ENCODE measurements around the gene WDR27.

The WDR27 gene

DNA sequence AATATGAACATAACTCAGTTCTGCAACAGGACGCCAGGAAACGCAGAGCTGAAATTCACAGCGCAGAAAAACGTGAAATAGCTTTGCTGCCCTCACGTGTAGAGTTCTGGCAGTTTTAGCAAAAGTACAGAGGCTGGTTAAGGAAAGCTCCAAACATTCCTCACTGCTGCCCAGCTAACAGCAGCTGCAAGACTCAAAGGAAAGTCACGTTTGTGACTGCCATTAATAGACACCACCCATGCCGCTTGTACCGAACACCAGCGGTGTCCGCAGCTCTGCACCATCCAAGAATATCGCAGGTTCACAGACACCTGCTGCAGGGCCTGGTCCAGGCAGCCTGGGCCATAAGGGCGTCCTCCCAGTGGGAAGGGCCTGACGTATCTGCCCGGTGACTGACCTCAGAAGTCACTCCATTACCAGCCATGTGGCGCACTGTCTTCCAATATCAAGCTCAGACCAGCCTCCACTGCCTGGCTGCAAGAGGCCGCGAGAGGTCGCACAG lies 61.4 kb downstream of the WDR27 start:
- Histone ChIP-seq H3K9me3 (ENCODE audit: insufficient read depth, low read length, severe bottlenecking) (no peaks in the 10 kb centered on the region), H2AFZ (ENCODE audit: low read depth, low read length) (no peak overlapping the region), H3K4me3 (ENCODE audit: low read depth in 1 of 2, low read length in 2 of 2) (no peak overlapping the region), H3K27me3 (ENCODE audit: insufficient read depth, low read length, poor library complexity) (no peaks in the 10 kb centered on the region), H3K4me1 (ENCODE audit: insufficient read depth, low read length) (no peaks in the 10 kb centered on the region), H3K79me2 (ENCODE audit: insufficient read depth, low read length) (no peaks in the 10 kb centered on the region), H3K9ac (ENCODE audit: low read depth, low read length) (no peak overlapping the region), H3K36me3 (ENCODE audit: insufficient read depth, low read length) (0 out of 2 replicates have a peak, but pooled peaks cover 5% of the 10 kb centered on the region), H4K20me1 (ENCODE audit: insufficient read depth, low read length) (no peaks in the 10 kb centered on the region), H3K27ac (ENCODE audit: low read length) (no peak overlapping the region), H3K4me2 (ENCODE audit: insufficient read depth, low read length) (no peak overlapping the region)
- TF ChIP-seq, protein P1, sequence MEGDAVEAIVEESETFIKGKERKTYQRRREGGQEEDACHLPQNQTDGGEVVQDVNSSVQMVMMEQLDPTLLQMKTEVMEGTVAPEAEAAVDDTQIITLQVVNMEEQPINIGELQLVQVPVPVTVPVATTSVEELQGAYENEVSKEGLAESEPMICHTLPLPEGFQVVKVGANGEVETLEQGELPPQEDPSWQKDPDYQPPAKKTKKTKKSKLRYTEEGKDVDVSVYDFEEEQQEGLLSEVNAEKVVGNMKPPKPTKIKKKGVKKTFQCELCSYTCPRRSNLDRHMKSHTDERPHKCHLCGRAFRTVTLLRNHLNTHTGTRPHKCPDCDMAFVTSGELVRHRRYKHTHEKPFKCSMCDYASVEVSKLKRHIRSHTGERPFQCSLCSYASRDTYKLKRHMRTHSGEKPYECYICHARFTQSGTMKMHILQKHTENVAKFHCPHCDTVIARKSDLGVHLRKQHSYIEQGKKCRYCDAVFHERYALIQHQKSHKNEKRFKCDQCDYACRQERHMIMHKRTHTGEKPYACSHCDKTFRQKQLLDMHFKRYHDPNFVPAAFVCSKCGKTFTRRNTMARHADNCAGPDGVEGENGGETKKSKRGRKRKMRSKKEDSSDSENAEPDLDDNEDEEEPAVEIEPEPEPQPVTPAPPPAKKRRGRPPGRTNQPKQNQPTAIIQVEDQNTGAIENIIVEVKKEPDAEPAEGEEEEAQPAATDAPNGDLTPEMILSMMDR (IDR thresholded peaks at IDR 0.05; ENCODE audit: borderline replicate concordance, extremely low read depth, low read length, poor library complexity, severe bottlenecking), result no peak
- no peak for TF ChIP-seq EZH2 (IDR thresholded peaks at IDR 0.05; ENCODE audit: borderline replicate concordance, low read depth, low read length, severe bottlenecking)
- DNase-seq (no peak), ATAC-seq (ENCODE audit: insufficient read depth, low read depth) (no peak)

DNA sequence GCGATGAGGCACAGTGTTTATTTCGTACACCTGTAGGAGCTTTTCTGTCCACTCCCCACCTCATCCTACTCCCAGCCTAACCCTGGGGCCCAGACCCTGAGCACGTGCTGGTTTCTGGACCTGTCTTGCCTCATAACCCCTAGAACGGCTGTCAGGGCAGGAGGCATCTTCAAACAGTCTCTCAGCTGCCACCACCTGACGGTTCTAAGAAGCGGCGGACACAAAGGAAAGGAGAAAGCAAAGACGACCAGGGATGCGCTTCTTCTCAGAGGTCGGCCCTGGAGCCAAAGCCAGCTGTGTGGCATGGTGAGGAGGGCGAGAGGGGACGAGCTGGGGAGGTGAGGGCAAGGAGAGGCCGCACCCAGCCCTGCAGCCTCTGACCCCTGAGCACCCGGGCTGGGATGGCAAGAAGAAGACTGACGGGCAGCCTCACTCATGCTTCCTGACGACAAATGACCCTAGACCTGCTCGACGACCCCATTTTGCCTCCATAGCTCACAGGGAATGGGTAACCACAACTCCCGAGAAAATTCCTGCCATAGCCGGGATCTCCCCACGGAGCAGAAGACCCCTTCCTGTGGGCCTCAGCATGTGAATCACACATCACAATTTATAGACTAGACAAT lies 62.1 kb downstream of the WDR27 start:
- TF ChIP-seq, protein P1 (IDR thresholded peaks at IDR 0.05; ENCODE audit: borderline replicate concordance, extremely low read depth, low read length, poor library complexity, severe bottlenecking), result no peak
- no peak for TF ChIP-seq EZH2 (IDR thresholded peaks at IDR 0.05; ENCODE audit: borderline replicate concordance, low read depth, low read length, severe bottlenecking)
- Histone ChIP-seq H3K4me1 (ENCODE audit: insufficient read depth, low read length) (no peaks in the 10 kb centered on the region), H3K27ac (ENCODE audit: low read length) (no peak overlapping the region), H4K20me1 (ENCODE audit: insufficient read depth, low read length) (no peaks in the 10 kb centered on the region), H3K9me3 (ENCODE audit: insufficient read depth, low read length, severe bottlenecking) (no peaks in the 10 kb centered on the region), H3K79me2 (ENCODE audit: insufficient read depth, low read length) (no peaks in the 10 kb centered on the region), H3K4me3 (ENCODE audit: low read depth in 1 of 2, low read length in 2 of 2) (no peak overlapping the region), H3K4me2 (ENCODE audit: insufficient read depth, low read length) (no peak overlapping the region), H3K36me3 (ENCODE audit: insufficient read depth, low read length) (0 out of 2 replicates have a peak, but pooled peaks cover 5% of the 10 kb centered on the region), H2AFZ (ENCODE audit: low read depth, low read length) (no peak overlapping the region), H3K27me3 (ENCODE audit: insufficient read depth, low read length, poor library complexity) (no peaks in the 10 kb centered on the region), H3K9ac (ENCODE audit: low read depth, low read length) (no peak overlapping the region)
- no peak for DNase-seq
- no peak for ATAC-seq (ENCODE audit: insufficient read depth, low read depth)

DNA sequence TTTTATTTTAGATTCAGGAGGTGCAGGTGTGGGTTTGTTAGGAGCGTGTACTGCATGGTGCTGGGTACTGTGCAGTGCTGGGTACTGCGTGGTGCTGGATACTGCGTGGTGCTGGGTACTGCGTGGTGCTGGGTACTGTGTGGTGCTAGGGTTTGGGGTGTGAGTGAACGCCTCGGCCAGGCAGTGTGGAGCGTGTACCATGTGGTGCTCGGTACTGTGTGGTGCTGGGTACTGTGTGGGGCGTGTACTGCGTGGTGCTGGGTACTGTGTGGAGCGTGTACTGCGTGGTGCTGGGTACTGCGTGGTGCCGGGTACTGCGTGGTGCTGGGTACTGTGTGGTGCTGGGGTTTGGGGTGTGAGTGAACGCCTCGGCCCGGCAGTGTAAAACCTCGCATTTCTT lies 62.9 kb downstream of the WDR27 start:
- ATAC-seq (ENCODE audit: insufficient read depth, low read depth), result 0 out of 3 replicates have a peak, but pooled peaks have one; percentile 12
- H3K4me3 ChIP-seq (ENCODE audit: low read depth in 1 of 2, low read length in 2 of 2), result no peak overlapping the region
- no peak overlapping the region for H2AFZ ChIP-seq (ENCODE audit: low read depth, low read length)
- no peaks in the 10 kb centered on the region for H3K79me2 ChIP-seq (ENCODE audit: insufficient read depth, low read length)
- H3K27ac ChIP-seq (ENCODE audit: low read length), result no peak overlapping the region
- no peak for DNase-seq
- no peaks in the 10 kb centered on the region for H3K4me1 ChIP-seq (ENCODE audit: insufficient read depth, low read length)
- H3K9ac ChIP-seq (ENCODE audit: low read depth, low read length), result no peak overlapping the region
- peaks cover 9% of the 10 kb centered on the region; the same call in 1 of the 2 replicates for H3K36me3 ChIP-seq (ENCODE audit: insufficient read depth, low read length)
- TF ChIP-seq, protein P1 (IDR thresholded peaks at IDR 0.05; ENCODE audit: borderline replicate concordance, extremely low read depth, low read length, poor library complexity, severe bottlenecking), result no peak
- no peak for TF ChIP-seq EZH2 (IDR thresholded peaks at IDR 0.05; ENCODE audit: borderline replicate concordance, low read depth, low read length, severe bottlenecking)
- no peaks in the 10 kb centered on the region for H3K9me3 ChIP-seq (ENCODE audit: insufficient read depth, low read length, severe bottlenecking)
- no peaks in the 10 kb centered on the region for H4K20me1 ChIP-seq (ENCODE audit: insufficient read depth, low read length)
- no peaks in the 10 kb centered on the region for H3K27me3 ChIP-seq (ENCODE audit: insufficient read depth, low read length, poor library complexity)
- no peak overlapping the region for H3K4me2 ChIP-seq (ENCODE audit: insufficient read depth, low read length)

Data from DND-41 (cell line).